Measurements from ENCODE around the gene DPF3. TPM values are rescaled to one million over a fixed set of nuclear protein-coding genes. Genes with fewer than 3 reads are reported as not detected.

DPF3 gene
- total RNA-seq, 1 experiment from 2014 or later = 1.9 TPM

GRCh38 chr14:72884386-72884785 is 9.5 kb downstream of the DPF3 start:
- TF ChIP-seq, protein P1, sequence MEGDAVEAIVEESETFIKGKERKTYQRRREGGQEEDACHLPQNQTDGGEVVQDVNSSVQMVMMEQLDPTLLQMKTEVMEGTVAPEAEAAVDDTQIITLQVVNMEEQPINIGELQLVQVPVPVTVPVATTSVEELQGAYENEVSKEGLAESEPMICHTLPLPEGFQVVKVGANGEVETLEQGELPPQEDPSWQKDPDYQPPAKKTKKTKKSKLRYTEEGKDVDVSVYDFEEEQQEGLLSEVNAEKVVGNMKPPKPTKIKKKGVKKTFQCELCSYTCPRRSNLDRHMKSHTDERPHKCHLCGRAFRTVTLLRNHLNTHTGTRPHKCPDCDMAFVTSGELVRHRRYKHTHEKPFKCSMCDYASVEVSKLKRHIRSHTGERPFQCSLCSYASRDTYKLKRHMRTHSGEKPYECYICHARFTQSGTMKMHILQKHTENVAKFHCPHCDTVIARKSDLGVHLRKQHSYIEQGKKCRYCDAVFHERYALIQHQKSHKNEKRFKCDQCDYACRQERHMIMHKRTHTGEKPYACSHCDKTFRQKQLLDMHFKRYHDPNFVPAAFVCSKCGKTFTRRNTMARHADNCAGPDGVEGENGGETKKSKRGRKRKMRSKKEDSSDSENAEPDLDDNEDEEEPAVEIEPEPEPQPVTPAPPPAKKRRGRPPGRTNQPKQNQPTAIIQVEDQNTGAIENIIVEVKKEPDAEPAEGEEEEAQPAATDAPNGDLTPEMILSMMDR (IDR thresholded peaks at IDR 0.05; ENCODE audit: unreplicated experiment) = no peak
- DNase-seq (ENCODE audit: unreplicated experiment) = no peak
- no peak overlapping the region for H3K4me3 Mint-ChIP-seq (ENCODE audit: unreplicated experiment)
- POLR2A ChIA-PET = interaction anchor here (1.9 kb wide), 1 partner anchor 10 kb away, joined by 7 read pairs; the partner anchor contains the start of gene DPF3
- H3K9me3 Mint-ChIP-seq (ENCODE audit: unreplicated experiment) = no peaks in the 10 kb centered on the region
- CTCF ChIA-PET = interaction anchor here (0.7 kb wide), 1 partner anchor 9 kb away, joined by 3 read pairs; no protein-coding TSS in a partner anchor
- no peaks in the 10 kb centered on the region for H3K4me1 Mint-ChIP-seq (ENCODE audit: insufficient read depth, unreplicated experiment)
- no TSS peak for BruUV-seq (replicated peaks)
- H3K27me3 Mint-ChIP-seq (ENCODE audit: insufficient read depth, unreplicated experiment) = no peaks in the 10 kb centered on the region
- intact Hi-C loops (cut with micrococcal nuclease) = no loop called here
- no peak overlapping the region for H3K27ac Mint-ChIP-seq (ENCODE audit: low read depth, unreplicated experiment)
- H3K36me3 Mint-ChIP-seq (ENCODE audit: insufficient read depth, unreplicated experiment) = no peaks in the 10 kb centered on the region

GRCh38 chr14:72883961-72884360 is 9.9 kb downstream of the DPF3 start:
- Mint-ChIP-seq H3K27ac (ENCODE audit: low read depth, unreplicated experiment) (no peak overlapping the region), H3K9me3 (ENCODE audit: unreplicated experiment) (no peaks in the 10 kb centered on the region), H3K4me3 (ENCODE audit: unreplicated experiment) (no peak overlapping the region), H3K27me3 (ENCODE audit: insufficient read depth, unreplicated experiment) (no peaks in the 10 kb centered on the region), H3K4me1 (ENCODE audit: insufficient read depth, unreplicated experiment) (no peaks in the 10 kb centered on the region), H3K36me3 (ENCODE audit: insufficient read depth, unreplicated experiment) (no peaks in the 10 kb centered on the region)
- DNase-seq (ENCODE audit: unreplicated experiment) = no peak
- no TSS peak for BruUV-seq (replicated peaks)
- ChIA-PET CTCF (interaction anchor here (0.7 to 1.1 kb wide), 2 partner anchors 9 to 463 kb away, joined by 3 to 4 read pairs; no protein-coding TSS in a partner anchor), POLR2A (interaction anchor here (1.9 kb wide), 1 partner anchor 10 kb away, joined by 7 read pairs; the partner anchor contains the start of gene DPF3)
- TF ChIP-seq, protein P1 (IDR thresholded peaks at IDR 0.05; ENCODE audit: unreplicated experiment) = no peak
- intact Hi-C loops (cut with micrococcal nuclease) = no loop called here

DNA sequence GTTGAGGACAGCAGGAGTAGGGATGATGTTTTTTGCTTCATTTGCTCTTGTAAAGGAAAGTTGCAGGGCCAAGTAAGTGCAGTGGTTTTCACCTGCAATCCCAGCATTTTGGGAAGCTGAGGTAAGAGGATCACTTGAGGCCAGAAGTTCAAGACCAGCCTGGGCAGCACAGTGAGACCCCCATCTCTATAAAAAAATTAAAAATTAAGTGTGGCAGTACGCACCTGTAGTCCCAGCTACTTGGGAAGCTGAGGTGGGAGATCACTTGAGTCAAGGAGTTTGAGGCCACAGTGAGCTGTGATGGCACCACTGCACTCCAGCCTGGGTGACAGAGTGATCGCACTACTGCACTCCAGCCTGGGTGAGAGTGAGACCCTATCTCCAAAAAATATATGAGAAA is 10.8 kb downstream of the DPF3 start:
- ChIA-PET CTCF (interaction anchor here (1.1 kb wide), 1 partner anchor 462 kb away, joined by 4 read pairs; no protein-coding TSS in a partner anchor), POLR2A (no interaction called here)
- TF ChIP-seq, protein P1 (IDR thresholded peaks at IDR 0.05; ENCODE audit: unreplicated experiment) = no peak
- Mint-ChIP-seq H3K4me3 (ENCODE audit: unreplicated experiment) (no peak overlapping the region), H3K27me3 (ENCODE audit: insufficient read depth, unreplicated experiment) (no peaks in the 10 kb centered on the region), H3K27ac (ENCODE audit: low read depth, unreplicated experiment) (no peak overlapping the region), H3K36me3 (ENCODE audit: insufficient read depth, unreplicated experiment) (no peaks in the 10 kb centered on the region), H3K9me3 (ENCODE audit: unreplicated experiment) (no peaks in the 10 kb centered on the region), H3K4me1 (ENCODE audit: insufficient read depth, unreplicated experiment) (no peaks in the 10 kb centered on the region)
- BruUV-seq (replicated peaks) = no TSS peak
- intact Hi-C loops (cut with micrococcal nuclease) = no loop called here
- no peak for DNase-seq (ENCODE audit: unreplicated experiment)

DNA sequence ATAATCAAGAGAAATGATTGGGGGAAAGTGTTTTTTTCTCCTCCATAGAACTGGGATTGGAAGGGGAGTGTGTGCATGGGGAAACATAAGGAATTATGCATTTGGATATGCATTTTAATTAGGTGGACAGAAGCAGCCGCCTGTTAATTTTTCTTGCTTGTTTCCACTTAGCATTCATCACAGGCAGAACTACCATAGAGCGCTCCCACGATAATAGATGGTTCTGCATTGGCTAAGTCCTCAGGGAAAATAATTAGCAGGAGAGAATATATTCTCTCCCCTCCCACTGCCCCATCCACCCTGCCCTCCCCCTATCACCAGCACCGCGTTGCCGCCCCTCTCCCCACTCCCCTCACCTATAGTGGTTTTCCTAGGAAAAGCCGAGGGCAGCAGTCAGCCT is 11.4 kb downstream of the DPF3 start:
- TF ChIP-seq, protein P1 (IDR thresholded peaks at IDR 0.05; ENCODE audit: unreplicated experiment) = no peak
- intact Hi-C loops (cut with micrococcal nuclease) = no loop called here
- no peak for DNase-seq (ENCODE audit: unreplicated experiment)
- ChIA-PET POLR2A (no interaction called here), CTCF (interaction anchor here (0.6 kb wide), 1 partner anchor 727 kb away, joined by 3 read pairs; no protein-coding TSS in a partner anchor)
- Mint-ChIP-seq H3K27me3 (ENCODE audit: insufficient read depth, unreplicated experiment) (no peaks in the 10 kb centered on the region), H3K4me1 (ENCODE audit: insufficient read depth, unreplicated experiment) (no peaks in the 10 kb centered on the region), H3K4me3 (ENCODE audit: unreplicated experiment) (no peak overlapping the region), H3K36me3 (ENCODE audit: insufficient read depth, unreplicated experiment) (no peaks in the 10 kb centered on the region), H3K9me3 (ENCODE audit: unreplicated experiment) (no peaks in the 10 kb centered on the region), H3K27ac (ENCODE audit: low read depth, unreplicated experiment) (no peak overlapping the region)
- no TSS peak for BruUV-seq (replicated peaks)
